H1 (cell line): Measurements from ENCODE around the gene LCP1. TPM values are rescaled to one million over a fixed set of nuclear protein-coding genes. Genes with fewer than 3 reads are reported as not detected.

Experiments
- CTCF ChIA-PET: fragments of 300-600 bp; sonication (Branson Sonifier 250); formaldehyde crosslinking; loops from one replicate; lab custom pipeline; 2021; ENCODE audit not compliant: partially characterized antibody; lab: Charles Lee
- POLR2A ChIA-PET: fragments of 300-600 bp; sonication (Branson Sonifier 250); formaldehyde crosslinking; loops from one replicate; lab custom pipeline; 2021; ENCODE audit warnings: inconsistent platforms; ENCODE audit not compliant: partially characterized antibody; lab: Charles Lee
- DNase-seq, 2 experiments: peaks; one replicate each; pipeline versions ENCODE4 v3.0.0 to v3.0.0-alpha.2; 2010 to 2022; ENCODE audit warnings: low spot score in 2 of 2, low read depth in 1 of 2, mixed read lengths in 1 of 2
- FAIRE-seq: peaks from 2 replicates; lab custom pipeline; 2011; peaks lifted over from hg19 to GRCh38; lab: Jason Lieb, UNC
- H2AFZ ChIP-seq: 2 replicates; pipeline ENCODE4 v1.8.1; 2012; ENCODE audit warnings: low read length, inconsistent platforms
- H2AK5ac ChIP-seq: 2 replicates; pipeline ENCODE4 v1.6.1; 2013; ENCODE audit warnings: low read depth, low read length
- H2BK120ac ChIP-seq: replicated peaks from 2 replicates; pipeline ENCODE3; 2013; ENCODE audit warnings: low read depth, low read length, inconsistent platforms
- H2BK12ac ChIP-seq: 2 replicates; pipeline ENCODE4 v1.6.1; 2013; ENCODE audit warnings: low read depth, low read length
- H2BK15ac ChIP-seq: 2 replicates; pipeline ENCODE4 v1.6.1; 2013; ENCODE audit warnings: low read length
- H2BK20ac ChIP-seq: 2 replicates; pipeline ENCODE4 v1.6.1; 2013; ENCODE audit warnings: low read length
- H2BK5ac ChIP-seq: 2 replicates; pipeline ENCODE4 v1.6.1; 2013; ENCODE audit warnings: low read depth, low read length
- H3K14ac ChIP-seq: 2 replicates; pipeline ENCODE4 v1.6.1; 2013; ENCODE audit warnings: inconsistent platforms; ENCODE audit not compliant: insufficient read length
- H3K18ac ChIP-seq: 2 replicates; pipeline ENCODE4 v1.6.1; 2013; ENCODE audit warnings: low read length; ENCODE audit errors: extremely low read depth
- H3K23ac ChIP-seq: 2 replicates; pipeline ENCODE4 v1.6.1; 2013; ENCODE audit warnings: inconsistent platforms; ENCODE audit not compliant: insufficient read length
- H3K23me2 ChIP-seq: 2 replicates; pipeline ENCODE4 v1.6.1; 2013; ENCODE audit warnings: low read depth, low read length
- H3K27ac ChIP-seq: 2 replicates; pipeline ENCODE4 v1.6.1; 2011; ENCODE audit warnings: low read depth, low read length, inconsistent platforms
- H3K27me3 ChIP-seq, 4 experiments: replicated peaks in 1 of 4; 1 replicate in 1 of 4; 2 replicates in 3 of 4; pipeline versions ENCODE4 v1.6.1 to v1.8.1; 2011 to 2013; ENCODE audit warnings: low read length in 3 of 4, mild to moderate bottlenecking in 3 of 4, inconsistent platforms in 2 of 4, mixed read lengths in 2 of 4, moderate library complexity in 1 of 4; ENCODE audit not compliant: control insufficient read depth in 3 of 4, insufficient read depth in 3 of 4; ENCODE audit errors: extremely low read depth in 1 of 4
- H3K36me3 ChIP-seq, 4 experiments: 2 replicates each; pipeline versions ENCODE4 v1.6.1 to v1.8.1; 2011 to 2013; ENCODE audit warnings: mild to moderate bottlenecking in 4 of 4, low read length in 3 of 4, moderate library complexity in 2 of 4, control low read depth in 1 of 4, inconsistent platforms in 1 of 4; ENCODE audit not compliant: insufficient read depth in 4 of 4, control insufficient read depth in 2 of 4
- H3K4ac ChIP-seq: replicated peaks from 2 replicates; pipeline ENCODE3; 2013; ENCODE audit warnings: low read length, low read depth, mixed read lengths, inconsistent platforms; ENCODE audit not compliant: insufficient read length
- H3K4me1 ChIP-seq, 4 experiments: replicated peaks in 1 of 4; 1 replicate in 1 of 4; 2 replicates in 3 of 4; pipeline versions ENCODE4 v1.6.1 to v1.8.1; 2011 to 2013; ENCODE audit warnings: low read length in 3 of 4, inconsistent platforms in 2 of 4, mixed read lengths in 1 of 4; ENCODE audit not compliant: insufficient read depth in 4 of 4, control insufficient read depth in 3 of 4
- H3K4me2 ChIP-seq, 2 experiments: 2 replicates each; pipeline versions ENCODE4 v1.6.1 to v1.8.1; 2011 to 2013; ENCODE audit warnings: low read depth in 2 of 2, low read length in 2 of 2, control low read depth in 1 of 2, inconsistent platforms in 1 of 2, mild to moderate bottlenecking in 1 of 2; ENCODE audit not compliant: insufficient read depth in 1 of 2
- H3K4me3 ChIP-seq, 4 experiments: fragments of 200-600, 300-600 bp in 1 of 4; sonication (generic), shearing (Covaris generic), sonication (Bioruptor Twin) in 1 of 4; 2 replicates each; pipeline versions ENCODE4 v1.5.1 to v1.8.1; 2011 to 2016; ENCODE audit warnings: low read length in 4 of 4, low read depth in 3 of 4, control low read depth in 2 of 4, inconsistent platforms in 2 of 4, mild to moderate bottlenecking in 2 of 4, mixed read lengths in 1 of 4, moderate library complexity in 1 of 4; ENCODE audit not compliant: insufficient read depth in 2 of 4; ENCODE audit errors: extremely low read depth in 1 of 4
- H3K56ac ChIP-seq: replicated peaks from 2 replicates; pipeline ENCODE3; 2013; ENCODE audit warnings: low read depth, mild to moderate bottlenecking, mixed read lengths, low read length, inconsistent platforms; ENCODE audit not compliant: insufficient read length
- H3K79me1 ChIP-seq: 2 replicates; pipeline ENCODE4 v1.6.1; 2013; ENCODE audit warnings: low read depth, low read length, control low read depth
- H3K79me2 ChIP-seq, 2 experiments: 2 replicates each; pipeline versions ENCODE4 v1.6.1 to v1.8.1; 2012 to 2013; ENCODE audit warnings: low read length in 2 of 2, mild to moderate bottlenecking in 2 of 2, inconsistent platforms in 1 of 2; ENCODE audit not compliant: insufficient read depth in 2 of 2, control insufficient read depth in 1 of 2
- H3K9ac ChIP-seq, 4 experiments: replicated peaks in 1 of 4; 1 replicate in 1 of 4; 2 replicates in 3 of 4; pipeline versions ENCODE4 v1.6.1 to v1.8.1; 2011 to 2013; ENCODE audit warnings: low read depth in 3 of 4, low read length in 3 of 4, control low read depth in 2 of 4, mild to moderate bottlenecking in 2 of 4, moderate library complexity in 2 of 4, inconsistent platforms in 1 of 4; ENCODE audit errors: extremely low read depth in 1 of 4
- H3K9me3 ChIP-seq, 2 experiments: 2 replicates each; pipeline versions ENCODE4 v1.6.1 to v1.8.1; 2012 to 2013; ENCODE audit warnings: mild to moderate bottlenecking in 2 of 2, moderate library complexity in 2 of 2, control low read depth in 1 of 2, inconsistent platforms in 1 of 2, low read depth in 1 of 2, low read length in 1 of 2, mixed read lengths in 1 of 2; ENCODE audit not compliant: insufficient read depth in 2 of 2
- H4K20me1 ChIP-seq, 2 experiments: replicated peaks in 1 of 2; 2 replicates each; pipeline versions ENCODE3 to v1.8.1; 2011 to 2013; ENCODE audit warnings: inconsistent platforms in 2 of 2, low read length in 2 of 2, mild to moderate bottlenecking in 1 of 2; ENCODE audit not compliant: insufficient read depth in 2 of 2, control insufficient read depth in 1 of 2
- H4K5ac ChIP-seq: 2 replicates; pipeline ENCODE4 v1.6.1; 2013; ENCODE audit warnings: low read length, low read depth, mixed read lengths, inconsistent platforms; ENCODE audit not compliant: insufficient read length
- H4K8ac ChIP-seq: 2 replicates; pipeline ENCODE4 v1.8.0; 2013; ENCODE audit warnings: mild to moderate bottlenecking, moderate library complexity, low read length, inconsistent platforms; ENCODE audit not compliant: insufficient read depth; ENCODE audit errors: extremely low read depth
- H4K91ac ChIP-seq: replicated peaks from 2 replicates; pipeline ENCODE3; 2013; ENCODE audit warnings: low read length, mixed read lengths, inconsistent platforms; ENCODE audit not compliant: insufficient read length
- CTCF ChIP-seq, 3 experiments: IDR thresholded peaks; 1 replicate in 2 of 3; 2 replicates in 1 of 3; pipeline versions ENCODE4 v1.5.1 to v1.6.1; 2011; ENCODE audit warnings: low read length in 3 of 3, mild to moderate bottlenecking in 3 of 3, inconsistent platforms in 2 of 3, low read depth in 1 of 3, moderate library complexity in 1 of 3; ENCODE audit not compliant: insufficient read depth in 1 of 3; ENCODE audit errors: control extremely low read depth in 1 of 3
- JUN ChIP-seq: IDR thresholded peaks from 2 replicates; pipeline ENCODE4 v1.6.1; 2011; ENCODE audit warnings: low read depth, mild to moderate bottlenecking, improper control_type of control experiment, low read length
- RAD21 ChIP-seq, 2 experiments: IDR thresholded peaks in 1 of 2; conservative IDR thresholded peaks in 1 of 2; 2 replicates each; pipeline ENCODE4 v1.6.1; 2011; ENCODE audit warnings: low read depth in 2 of 2, low read length in 2 of 2, improper control_type of control experiment in 1 of 2, inconsistent platforms in 1 of 2, mild to moderate bottlenecking in 1 of 2, moderate library complexity in 1 of 2
- WGBS, 2 experiments: shearing (Covaris generic) in 1 of 2; methylation state at CpG; one replicate each; pipeline versions ENCODE4 v1.1.6 to v1.1.7; 2013 to 2015; ENCODE audit warnings: low lambda C conversion rate in 2 of 2, mixed read lengths in 2 of 2, inconsistent platforms in 1 of 2, low coverage in 1 of 2, missing lambda C conversion rate in 1 of 2; ENCODE audit not compliant: insufficient replicate concordance in 2 of 2, insufficient coverage in 1 of 2, insufficient read length in 1 of 2; ENCODE audit errors: extremely low coverage in 1 of 2, missing lambda C conversion rate in 1 of 2; 5-methylcytosine and 5-hydroxymethylcytosine counted together
- polyA plus RNA-seq, 7 experiments: library from polyadenylated mRNA; depleted of rRNA in 3 of 7; stranded (reverse) in 5 of 7; unstranded in 2 of 7; fragments of >200 nt in 5 of 7; fragments of 200-250 nt in 2 of 7; gene quantifications; 1 replicate in 5 of 7; 2 replicates in 1 of 7; 4 replicates in 1 of 7; pipeline versions ENCODE4 v1.2.1 to v1.2.3, GENCODE V29; 2011 to 2013; ENCODE audit warnings: missing spikeins in 2 of 7, mixed read lengths in 2 of 7
- total RNA-seq: library from RNA; stranded (reverse); fragmentation: NEBNext Ultra II Directional; extraction: Animal tissue kit (Norgen Biotek cat#: 25700); gene quantifications from 2 replicates; pipeline ENCODE4 v1.2.1, GENCODE V29; 2021

Gene LCP1
- total and polyA plus RNA-seq, 2 of the 8 experiments (the other 6 are each of a cell fraction or from before 2014, with no cell fraction given), result 0.65 to 4.3 TPM

GRCh38 chr13:46184277-46184699 is 2.3 kb upstream of the LCP1 start:
- no peaks in the 10 kb centered on the region for H3K79me2 ChIP-seq
- no peak overlapping the region for H2BK15ac ChIP-seq
- no peak overlapping the region for H3K18ac ChIP-seq
- no peak overlapping the region for H4K8ac ChIP-seq
- H2BK20ac ChIP-seq, result no peak overlapping the region
- FAIRE-seq, result peak; percentile 71
- H3K56ac ChIP-seq, result no peak overlapping the region
- H3K27ac ChIP-seq, result no peak overlapping the region
- H2AFZ ChIP-seq, result peak overlapping the region; percentile 82; the same call in 1 of the 2 replicates
- H3K23ac ChIP-seq, result no peak overlapping the region
- 48% methylated on average over 6 of the region's 6 CpGs; no CpG with 5 or more reads in 1 of the 2 experiments for WGBS, 2 experiments
- ChIA-PET POLR2A (no interaction called here), CTCF (interaction anchor here (1.4 kb wide), 1 partner anchor 10 kb away, joined by 5 read pairs; no protein-coding TSS in a partner anchor)
- no peak overlapping the region for H2AK5ac ChIP-seq
- H2BK5ac ChIP-seq, result no peak overlapping the region
- H3K4me3 ChIP-seq, result no peak overlapping the region
- peaks cover 0 to 3% (median 0%) of the 10 kb centered on the region in 4 experiments; a peak in 1 of 7 replicates for H3K4me1 ChIP-seq
- H4K5ac ChIP-seq, result no peak overlapping the region
- H3K4ac ChIP-seq, result no peak overlapping the region
- no peaks in the 10 kb centered on the region for H3K23me2 ChIP-seq
- H3K79me1 ChIP-seq, result no peaks in the 10 kb centered on the region
- H4K91ac ChIP-seq, result no peak overlapping the region
- no peak overlapping the region for H3K9ac ChIP-seq
- no peak overlapping the region for H3K4me2 ChIP-seq
- no peaks in the 10 kb centered on the region for H3K36me3 ChIP-seq
- H2BK120ac ChIP-seq, result no peak overlapping the region
- peak; percentile 13 to 75 for DNase-seq
- TF ChIP-seq CTCF (IDR thresholded peaks at IDR 0.05; ENCODE audit: control extremely low read depth in 1 of 3, insufficient read depth in 1 of 3, low read depth in 1 of 3, low read length in 3 of 3) (peak; percentile 71 to 87 (median 74)), JUN (no peak), RAD21 (IDR thresholded peaks at IDR 0.05 in 1 of 2, conservative IDR thresholded peaks at IDR 0.05 in 1 of 2; ENCODE audit: low read depth in 2 of 2, low read length in 2 of 2) (peak; percentile 51 to 58)
- no peak overlapping the region for H2BK12ac ChIP-seq
- H3K14ac ChIP-seq, result no peak overlapping the region
- H3K27me3 ChIP-seq, result no peaks in the 10 kb centered on the region
- no peaks in the 10 kb centered on the region for H3K9me3 ChIP-seq
- H4K20me1 ChIP-seq, result no peaks in the 10 kb centered on the region
